ENCODE measurements around the gene PNLIPRP2. TPM values are rescaled to one million over a fixed set of nuclear protein-coding genes. Genes with fewer than 3 reads are reported as not detected.

The PNLIPRP2 gene
- total RNA-seq, 1 donor from 2014 or later, result not detected

- TF ChIP-seq CTCF (IDR thresholded peaks at IDR 0.05), result no peak
- no peak overlapping the region for H3K27ac ChIP-seq
- intact Hi-C loops (cut with DNase I), result no loop called here
- no peak overlapping the region for H3K4me3 ChIP-seq
- DNase-seq (no peak), ATAC-seq (peak; percentile 59)
- H3K9me3 ChIP-seq, result no peaks in the 10 kb centered on the region
- H3K36me3 ChIP-seq, result no peaks in the 10 kb centered on the region
- peaks cover 9% of the 10 kb centered on the region for H3K27me3 ChIP-seq
- no peaks in the 10 kb centered on the region for H3K4me1 ChIP-seq
These were observed 49.3 kb downstream of the PNLIPRP2 start for GRCh38 chr10:116669832-116670644.

GRCh38 chr10:116670706-116671105 lies 50.0 kb downstream of the PNLIPRP2 start:
- Histone ChIP-seq H3K4me3 (no peak overlapping the region), H3K27me3 (peaks cover 9% of the 10 kb centered on the region), H3K27ac (no peak overlapping the region), H3K4me1 (no peaks in the 10 kb centered on the region), H3K9me3 (no peaks in the 10 kb centered on the region), H3K36me3 (no peaks in the 10 kb centered on the region)
- ATAC-seq, result no peak
- TF ChIP-seq CTCF (IDR thresholded peaks at IDR 0.05), result no peak
- DNase-seq, result no peak
- intact Hi-C loops (cut with DNase I), result no loop called here

- no peak for ATAC-seq
- no peak for DNase-seq
- Histone ChIP-seq H3K4me1 (no peaks in the 10 kb centered on the region), H3K4me3 (no peak overlapping the region), H3K9me3 (no peaks in the 10 kb centered on the region), H3K27me3 (peaks cover 9% of the 10 kb centered on the region), H3K27ac (no peak overlapping the region), H3K36me3 (no peaks in the 10 kb centered on the region)
- intact Hi-C loops (cut with DNase I), result no loop called here
- TF ChIP-seq CTCF (IDR thresholded peaks at IDR 0.05), result no peak
These were observed 50.6 kb downstream of the PNLIPRP2 start for GRCh38 chr10:116671274-116671926.

- intact Hi-C loops (cut with DNase I), result no loop called here
- Histone ChIP-seq H3K9me3 (no peaks in the 10 kb centered on the region), H3K4me3 (no peak overlapping the region), H3K4me1 (no peaks in the 10 kb centered on the region), H3K27me3 (peaks cover 9% of the 10 kb centered on the region), H3K36me3 (no peaks in the 10 kb centered on the region), H3K27ac (no peak overlapping the region)
- DNase-seq (no peak), ATAC-seq (no peak)
- TF ChIP-seq CTCF (IDR thresholded peaks at IDR 0.05), result no peak
These were observed 52.1 kb downstream of the PNLIPRP2 start for GRCh38 chr10:116672891-116673290.

GRCh38 chr10:116673866-116674265 lies 53.1 kb downstream of the PNLIPRP2 start:
- Histone ChIP-seq H3K4me1 (no peaks in the 10 kb centered on the region), H3K36me3 (no peaks in the 10 kb centered on the region), H3K27ac (no peak overlapping the region), H3K27me3 (peaks cover 9% of the 10 kb centered on the region), H3K9me3 (no peaks in the 10 kb centered on the region), H3K4me3 (no peak overlapping the region)
- intact Hi-C loops (cut with DNase I), result no loop called here
- ATAC-seq (no peak), DNase-seq (no peak)
- TF ChIP-seq CTCF (IDR thresholded peaks at IDR 0.05), result no peak
